HFFc6 (cell line): ENCODE measurements around the gene RAP1GAP2. TPM values are rescaled to one million over a fixed set of nuclear protein-coding genes. Genes with fewer than 3 reads are reported as not detected.

ENCODE experiments used
- DNase-seq: peaks from one replicate; pipeline ENCODE4 v3.0.0-alpha.2; 2018
- H3K27ac Mint-ChIP-seq: 2 replicates; pipeline ENCODE4 v1.8.0; 2020; ENCODE audit warnings: mild to moderate bottlenecking, mixed read lengths
- H3K27me3 Mint-ChIP-seq: 2 replicates; pipeline ENCODE4 v1.8.0; 2021; ENCODE audit warnings: mild to moderate bottlenecking, moderate library complexity, mixed read lengths; ENCODE audit not compliant: insufficient read depth
- H3K36me3 Mint-ChIP-seq: 2 replicates; pipeline ENCODE4 v1.8.0; 2021; ENCODE audit warnings: low read depth, mixed read lengths
- H3K4me1 Mint-ChIP-seq: 2 replicates; pipeline ENCODE4 v1.8.0; 2020; ENCODE audit warnings: low read depth, mixed read lengths
- H3K4me3 Mint-ChIP-seq: 2 replicates; pipeline ENCODE4 v1.8.0; 2020; ENCODE audit warnings: mild to moderate bottlenecking, moderate library complexity, mixed read lengths
- H3K9me3 Mint-ChIP-seq: 2 replicates; pipeline ENCODE4 v1.8.0; 2020; ENCODE audit warnings: mild to moderate bottlenecking, mixed read lengths
- total RNA-seq, 6 experiments: library from RNA; stranded (reverse); fragmentation: NEBNext Ultra II Directional; extraction: Animal tissue kit (Norgen Biotek cat#: 25700); gene quantifications; 2 replicates in 1 of 6; 3 replicates in 5 of 6; pipeline ENCODE4 v1.2.3, GENCODE V29; 2021
- TF ChIP-seq, protein P1 (sequence below): fragments of 200-600 bp; sonication (generic); IDR thresholded peaks from 2 replicates; pipeline ENCODE4 v1.5.0; 2021; ENCODE audit warnings: antibody characterized with exemption, mild to moderate bottlenecking

Gene RAP1GAP2
- total RNA-seq, 6 experiments from 2014 or later = 7.9 to 27.4 (median 23.9) TPM

GRCh38 chr17:2897605-2898004, 101.4 kb downstream of the RAP1GAP2 start:
- Mint-ChIP-seq H3K36me3 (peaks cover 11% of the 10 kb centered on the region), H3K4me3 (no peak overlapping the region), H3K9me3 (no peaks in the 10 kb centered on the region), H3K27me3 (no peaks in the 10 kb centered on the region; the same call in 1 of the 2 replicates), H3K4me1 (peaks cover 6% of the 10 kb centered on the region), H3K27ac (no peak overlapping the region)
- DNase-seq = no peak
- TF ChIP-seq, protein P1, sequence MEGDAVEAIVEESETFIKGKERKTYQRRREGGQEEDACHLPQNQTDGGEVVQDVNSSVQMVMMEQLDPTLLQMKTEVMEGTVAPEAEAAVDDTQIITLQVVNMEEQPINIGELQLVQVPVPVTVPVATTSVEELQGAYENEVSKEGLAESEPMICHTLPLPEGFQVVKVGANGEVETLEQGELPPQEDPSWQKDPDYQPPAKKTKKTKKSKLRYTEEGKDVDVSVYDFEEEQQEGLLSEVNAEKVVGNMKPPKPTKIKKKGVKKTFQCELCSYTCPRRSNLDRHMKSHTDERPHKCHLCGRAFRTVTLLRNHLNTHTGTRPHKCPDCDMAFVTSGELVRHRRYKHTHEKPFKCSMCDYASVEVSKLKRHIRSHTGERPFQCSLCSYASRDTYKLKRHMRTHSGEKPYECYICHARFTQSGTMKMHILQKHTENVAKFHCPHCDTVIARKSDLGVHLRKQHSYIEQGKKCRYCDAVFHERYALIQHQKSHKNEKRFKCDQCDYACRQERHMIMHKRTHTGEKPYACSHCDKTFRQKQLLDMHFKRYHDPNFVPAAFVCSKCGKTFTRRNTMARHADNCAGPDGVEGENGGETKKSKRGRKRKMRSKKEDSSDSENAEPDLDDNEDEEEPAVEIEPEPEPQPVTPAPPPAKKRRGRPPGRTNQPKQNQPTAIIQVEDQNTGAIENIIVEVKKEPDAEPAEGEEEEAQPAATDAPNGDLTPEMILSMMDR = no peak

GRCh38 chr17:2898255-2898926, 102.2 kb downstream of the RAP1GAP2 start:
- Mint-ChIP-seq H3K9me3 (no peaks in the 10 kb centered on the region), H3K4me3 (no peak overlapping the region), H3K27me3 (peaks cover 2% of the 10 kb centered on the region; the same call in 1 of the 2 replicates), H3K27ac (no peak overlapping the region), H3K4me1 (no peaks in the 10 kb centered on the region), H3K36me3 (peaks cover 11% of the 10 kb centered on the region)
- TF ChIP-seq, protein P1 = no peak
- DNase-seq = no peak

DNA sequence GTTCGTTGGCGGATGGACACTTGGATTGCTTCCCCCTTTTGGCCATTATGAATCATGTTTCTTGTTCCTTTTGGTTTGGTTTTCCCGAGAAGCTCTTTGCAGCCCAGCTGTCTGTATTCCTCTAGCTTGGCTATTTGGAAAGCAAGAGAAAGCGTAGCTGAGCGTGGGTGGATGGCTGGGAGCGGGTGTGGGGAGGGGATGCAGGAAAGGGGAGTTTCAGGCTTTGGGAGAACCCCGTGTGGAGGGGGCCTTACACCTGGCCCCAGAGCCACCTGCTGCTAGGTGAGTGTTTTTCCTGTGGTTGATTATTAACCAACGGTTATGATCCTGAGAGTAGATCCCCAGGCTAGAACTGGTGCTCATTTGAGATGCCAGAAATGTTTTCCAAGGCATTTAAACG, 103.7 kb downstream of the RAP1GAP2 start:
- no peak overlapping the region for H3K27ac Mint-ChIP-seq
- peaks cover 2% of the 10 kb centered on the region; the same call in 1 of the 2 replicates for H3K27me3 Mint-ChIP-seq
- DNase-seq = no peak
- no peak overlapping the region for H3K4me3 Mint-ChIP-seq
- H3K4me1 Mint-ChIP-seq = no peaks in the 10 kb centered on the region; the same call in 1 of the 2 replicates
- peaks cover 11% of the 10 kb centered on the region for H3K36me3 Mint-ChIP-seq
- TF ChIP-seq, protein P1 = no peak
- no peaks in the 10 kb centered on the region for H3K9me3 Mint-ChIP-seq

GRCh38 chr17:2900842-2901241, 104.6 kb downstream of the RAP1GAP2 start:
- Mint-ChIP-seq H3K27ac (no peak overlapping the region), H3K36me3 (peaks cover 17% of the 10 kb centered on the region), H3K4me3 (no peak overlapping the region), H3K27me3 (peaks cover 2% of the 10 kb centered on the region; the same call in 1 of the 2 replicates), H3K4me1 (no peaks in the 10 kb centered on the region; the same call in 1 of the 2 replicates), H3K9me3 (no peaks in the 10 kb centered on the region)
- no peak for DNase-seq
- TF ChIP-seq, protein P1 = no peak

GRCh38 chr17:2901582-2901981, 105.3 kb downstream of the RAP1GAP2 start:
- H3K4me3 Mint-ChIP-seq = no peak overlapping the region
- peaks cover 13% of the 10 kb centered on the region for H3K36me3 Mint-ChIP-seq
- H3K27ac Mint-ChIP-seq = no peak overlapping the region
- H3K9me3 Mint-ChIP-seq = peaks cover under 1% of the 10 kb centered on the region; the same call in 1 of the 2 replicates
- DNase-seq = no peak
- peaks cover 2% of the 10 kb centered on the region; the same call in 1 of the 2 replicates for H3K27me3 Mint-ChIP-seq
- no peaks in the 10 kb centered on the region; the same call in 1 of the 2 replicates for H3K4me1 Mint-ChIP-seq
- TF ChIP-seq, protein P1 = no peak
